Measurements from ENCODE around the gene GRID1. TPM values are rescaled to one million over a fixed set of nuclear protein-coding genes. Genes with fewer than 3 reads are reported as not detected.

Gene GRID1
- total RNA-seq, 4 donors from 2014 or later = 1.4 to 4.9 (median 2.0) TPM

GRCh38 chr10:86007171-86007570 is 359.4 kb downstream of the GRID1 start:
- peak in 1 of 2 donors; percentile 57 for DNase-seq (ENCODE audit: low spot score in 2 of 2)
- TF ChIP-seq CTCF (IDR thresholded peaks at IDR 0.05) (no peak), POLR2A (IDR thresholded peaks at IDR 0.05) (no peak)
- 86 to 93% methylated on average over 6 of the region's 6 CpGs for WGBS, 2 donors
- intact Hi-C loops (cut with DNase I; ENCODE audit: low total_unique reads) = no loop called here
- no peak overlapping the region for H3K4me3 ChIP-seq (ENCODE audit: low read depth, poor library complexity, severe bottlenecking)

- intact Hi-C loops (cut with DNase I; ENCODE audit: low total_unique reads) = no loop called here
- no peak for DNase-seq (ENCODE audit: low spot score in 2 of 2)
- 86 to 96% methylated on average over 1 of the region's 1 CpG for WGBS, 2 donors
- no peak overlapping the region for H3K4me3 ChIP-seq (ENCODE audit: low read depth, poor library complexity, severe bottlenecking)
- TF ChIP-seq POLR2A (IDR thresholded peaks at IDR 0.05) = no peak
Observed at GRCh38 chr10:86004337-86004736, 362.3 kb downstream of the GRID1 start.

GRCh38 chr10:86003201-86003621 is 363.4 kb downstream of the GRID1 start:
- TF ChIP-seq POLR2A (IDR thresholded peaks at IDR 0.05) = no peak
- no peak for TF ChIP-seq CTCF (IDR thresholded peaks at IDR 0.05)
- 58 to 68% methylated on average over 3 of the region's 3 CpGs for WGBS, 2 donors
- intact Hi-C loops (cut with DNase I; ENCODE audit: low total_unique reads) = no loop called here
- no peak overlapping the region for H3K4me3 ChIP-seq (ENCODE audit: low read depth, poor library complexity, severe bottlenecking)
- DNase-seq (ENCODE audit: low spot score in 2 of 2) = no peak

- WGBS, 2 donors = 61 to 69% methylated on average over 2 of the region's 2 CpGs
- intact Hi-C loops (cut with DNase I; ENCODE audit: low total_unique reads) = no loop called here
- no peak for DNase-seq (ENCODE audit: low spot score in 2 of 2)
Observed at GRCh38 chr10:86001521-86001920, 365.1 kb downstream of the GRID1 start.

GRCh38 chr10:85997544-85997943 is 369.1 kb downstream of the GRID1 start:
- no peak for TF ChIP-seq POLR2A (IDR thresholded peaks at IDR 0.05)
- TF ChIP-seq CTCF (IDR thresholded peaks at IDR 0.05) = no peak
- no peak overlapping the region for H3K4me3 ChIP-seq (ENCODE audit: low read depth, poor library complexity, severe bottlenecking)
- DNase-seq (ENCODE audit: low spot score in 2 of 2) = no peak
- intact Hi-C loops (cut with DNase I; ENCODE audit: low total_unique reads) = no loop called here
- 95 to 98% methylated on average over 3 of the region's 3 CpGs for WGBS, 2 donors

More at GRCh38 chr10:86001521-86001920, 365.1 kb downstream of the GRID1 start:
- TF ChIP-seq POLR2A (IDR thresholded peaks at IDR 0.05) (no peak), CTCF (IDR thresholded peaks at IDR 0.05) (no peak)
- H3K4me3 ChIP-seq (ENCODE audit: low read depth, poor library complexity, severe bottlenecking) = no peak overlapping the region

GRCh38 chr10:85995791-85996190 is 370.8 kb downstream of the GRID1 start:
- WGBS, 2 donors = 30 to 48% methylated on average over 3 of the region's 3 CpGs
- intact Hi-C loops (cut with DNase I; ENCODE audit: low total_unique reads) = no loop called here
- no peak for DNase-seq (ENCODE audit: low spot score in 2 of 2)
- no peak overlapping the region for H3K4me3 ChIP-seq (ENCODE audit: low read depth, poor library complexity, severe bottlenecking)
- TF ChIP-seq CTCF (IDR thresholded peaks at IDR 0.05) (no peak), POLR2A (IDR thresholded peaks at IDR 0.05) (no peak)

Measured in lower leg skin (tissue), 4 donors.